ENCODE results near the gene CSN2. TPM values are rescaled to one million over a fixed set of nuclear protein-coding genes. Genes with fewer than 3 reads are reported as not detected.

Gene CSN2
- total and polyA plus RNA-seq, 2 of the 4 experiments (the other 2 are of a cell fraction), result not detected

DNA sequence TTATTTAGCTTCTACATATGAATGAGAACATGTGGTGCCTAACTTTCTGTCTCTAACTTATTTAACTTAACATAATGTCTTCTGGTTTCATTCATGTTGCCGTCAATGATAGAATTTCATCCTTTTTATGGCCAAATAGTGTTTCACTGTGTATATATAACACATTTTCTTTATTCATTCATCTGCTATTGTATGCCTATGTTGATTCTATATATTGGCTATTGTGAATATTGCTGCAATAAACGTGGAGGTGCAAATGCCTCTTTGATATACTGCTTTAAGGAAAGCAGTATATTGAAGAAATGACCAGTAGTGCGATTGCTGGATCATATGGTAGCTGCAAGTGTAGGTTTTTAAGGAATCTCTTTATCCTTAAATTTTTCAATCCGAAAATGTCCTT is 44.7 kb downstream of the CSN2 start:
- Histone ChIP-seq H2AK9ac (replicated peaks; ENCODE audit: low read depth, low read length, poor library complexity) (no peak overlapping the region), H2BK120ac (ENCODE audit: low read depth, low read length) (no peak overlapping the region), H3K9me1 (ENCODE audit: insufficient read depth, low read length) (no peaks in the 10 kb centered on the region), H3K27me3 (ENCODE audit: control insufficient read depth, insufficient read depth, low read length) (no peaks in the 10 kb centered on the region), H2AK5ac (ENCODE audit: low read depth, low read length) (no peak overlapping the region), H3K36me3 (ENCODE audit: control insufficient read depth, insufficient read depth, low read length) (no peaks in the 10 kb centered on the region), H3K27ac (ENCODE audit: insufficient read depth, low read length) (no peak overlapping the region), H4K91ac (ENCODE audit: insufficient read depth, low read depth, low read length) (no peak overlapping the region), H3K14ac (replicated peaks; ENCODE audit: low read depth, low read length) (no peak overlapping the region), H2AFZ (replicated peaks; ENCODE audit: low read length, poor library complexity) (no peak overlapping the region), H3K23ac (ENCODE audit: low read depth, low read length) (no peak overlapping the region), H3K79me1 (ENCODE audit: low read depth in 1 of 2, low read length in 2 of 2) (no peaks in the 10 kb centered on the region), H3K4ac (ENCODE audit: low read depth, low read length) (no peak overlapping the region), H3K18ac (ENCODE audit: low read depth, low read length) (no peak overlapping the region), H4K8ac (ENCODE audit: low read depth in 2 of 2, low read length in 2 of 2) (no peak overlapping the region), H2BK5ac (ENCODE audit: low read depth, low read length, poor library complexity, severe bottlenecking) (no peak overlapping the region), H3K9me3 (ENCODE audit: control insufficient read depth, insufficient read depth, low read length) (no peaks in the 10 kb centered on the region), H3K4me3 (ENCODE audit: insufficient read depth, low read depth, low read length) (no peak overlapping the region), H3K4me2 (ENCODE audit: low read depth, low read length) (no peak overlapping the region), H3K9ac (ENCODE audit: low read depth, low read length) (no peak overlapping the region), H4K20me1 (ENCODE audit: insufficient read depth, low read length) (no peaks in the 10 kb centered on the region), H4K5ac (ENCODE audit: low read depth, low read length) (no peak overlapping the region), H3K56ac (ENCODE audit: extremely low read depth, insufficient read depth, low read length) (no peak overlapping the region), H2BK20ac (ENCODE audit: low read depth, low read length) (no peak overlapping the region), H2BK15ac (ENCODE audit: low read depth, low read length) (no peak overlapping the region), H3K4me1 (ENCODE audit: control insufficient read depth, insufficient read depth, low read length) (no peaks in the 10 kb centered on the region)
- intact Hi-C loops (cut with micrococcal nuclease) (no loop called here), in situ Hi-C loops (cut with MboI; ENCODE audit: low sequenced_read_pairs) (no loop called here), dilution Hi-C loops (cut with HindIII; ENCODE audit: low sequenced_read_pairs, unreplicated experiment) (no loop called here)
- POLR2A ChIA-PET (ENCODE audit: unreplicated experiment), result no interaction called here
- no TSS peak for BruUV-seq (replicated peaks)
- DNase-seq, result no peak
- TF ChIP-seq FOS (IDR thresholded peaks at IDR 0.05; ENCODE audit: low read depth, low read length) (no peak), RFX5 (IDR thresholded peaks at IDR 0.05; ENCODE audit: low read depth, low read length) (no peak), RCOR1 (IDR thresholded peaks at IDR 0.05; ENCODE audit: insufficient replicate concordance, low read length) (no peak), NFE2L2 (IDR thresholded peaks at IDR 0.05; ENCODE audit: low read depth, low read length) (no peak), CEBPB (IDR thresholded peaks at IDR 0.05; ENCODE audit: low read depth, low read length) (no peak), BHLHE40 (IDR thresholded peaks at IDR 0.05; ENCODE audit: low read depth, low read length) (no peak), SMC3 (IDR thresholded peaks at IDR 0.05; ENCODE audit: low read depth, low read length) (no peak), MAFK (IDR thresholded peaks at IDR 0.05; ENCODE audit: low read depth, low read length) (no peak), POLR2A (IDR thresholded peaks at IDR 0.05; ENCODE audit: low read depth, low read length) (no peak)
- TF ChIP-seq, protein P1, sequence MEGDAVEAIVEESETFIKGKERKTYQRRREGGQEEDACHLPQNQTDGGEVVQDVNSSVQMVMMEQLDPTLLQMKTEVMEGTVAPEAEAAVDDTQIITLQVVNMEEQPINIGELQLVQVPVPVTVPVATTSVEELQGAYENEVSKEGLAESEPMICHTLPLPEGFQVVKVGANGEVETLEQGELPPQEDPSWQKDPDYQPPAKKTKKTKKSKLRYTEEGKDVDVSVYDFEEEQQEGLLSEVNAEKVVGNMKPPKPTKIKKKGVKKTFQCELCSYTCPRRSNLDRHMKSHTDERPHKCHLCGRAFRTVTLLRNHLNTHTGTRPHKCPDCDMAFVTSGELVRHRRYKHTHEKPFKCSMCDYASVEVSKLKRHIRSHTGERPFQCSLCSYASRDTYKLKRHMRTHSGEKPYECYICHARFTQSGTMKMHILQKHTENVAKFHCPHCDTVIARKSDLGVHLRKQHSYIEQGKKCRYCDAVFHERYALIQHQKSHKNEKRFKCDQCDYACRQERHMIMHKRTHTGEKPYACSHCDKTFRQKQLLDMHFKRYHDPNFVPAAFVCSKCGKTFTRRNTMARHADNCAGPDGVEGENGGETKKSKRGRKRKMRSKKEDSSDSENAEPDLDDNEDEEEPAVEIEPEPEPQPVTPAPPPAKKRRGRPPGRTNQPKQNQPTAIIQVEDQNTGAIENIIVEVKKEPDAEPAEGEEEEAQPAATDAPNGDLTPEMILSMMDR (conservative IDR thresholded peaks at IDR 0.05; ENCODE audit: low read depth, low read length), result no peak
- TF ChIP-seq, protein P2, sequence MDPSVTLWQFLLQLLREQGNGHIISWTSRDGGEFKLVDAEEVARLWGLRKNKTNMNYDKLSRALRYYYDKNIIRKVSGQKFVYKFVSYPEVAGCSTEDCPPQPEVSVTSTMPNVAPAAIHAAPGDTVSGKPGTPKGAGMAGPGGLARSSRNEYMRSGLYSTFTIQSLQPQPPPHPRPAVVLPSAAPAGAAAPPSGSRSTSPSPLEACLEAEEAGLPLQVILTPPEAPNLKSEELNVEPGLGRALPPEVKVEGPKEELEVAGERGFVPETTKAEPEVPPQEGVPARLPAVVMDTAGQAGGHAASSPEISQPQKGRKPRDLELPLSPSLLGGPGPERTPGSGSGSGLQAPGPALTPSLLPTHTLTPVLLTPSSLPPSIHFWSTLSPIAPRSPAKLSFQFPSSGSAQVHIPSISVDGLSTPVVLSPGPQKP (IDR thresholded peaks at IDR 0.05; ENCODE audit: borderline replicate concordance, low read depth, low read length), result no peak
- no peak for ATAC-seq (ENCODE audit: low read depth)
- CTCF ChIA-PET, result no interaction called here
- WGBS, 2 experiments (ENCODE audit: extremely low coverage in 2 of 2, insufficient read length in 1 of 2), result no CpG with 5 or more reads among the region's 4 CpGs
